Neural cell (in vitro differentiated cells): ENCODE results near the gene ABI3BP. TPM values are rescaled to one million over a fixed set of nuclear protein-coding genes. Genes with fewer than 3 reads are reported as not detected.

Experiments
- H2AFZ ChIP-seq: fragments of 200-600, 300-800 bp; sonication (generic), shearing (Covaris generic); 2 replicates; pipeline ENCODE4 v1.6.0; 2014; ENCODE audit warnings: low read depth, mild to moderate bottlenecking, antibody characterized with exemption, low read length, moderate library complexity
- H3F3A ChIP-seq: fragments of 200-600 bp; shearing (Covaris generic); 2 replicates; pipeline ENCODE4 v1.6.1; 2016; ENCODE audit warnings: mild to moderate bottlenecking, moderate library complexity, mixed read lengths, antibody characterized with exemption, low read length; ENCODE audit not compliant: insufficient read depth, poor library complexity, severe bottlenecking
- H3K27ac ChIP-seq: fragments of 200-600, 300-800 bp; sonication (generic), shearing (Covaris generic); 2 replicates; pipeline ENCODE4 v1.5.1; 2014; ENCODE audit warnings: mild to moderate bottlenecking, low read length, moderate library complexity
- H3K27me3 ChIP-seq: fragments of 300-800, 200-600 bp; sonication (generic), shearing (Covaris generic); 2 replicates; pipeline ENCODE4 v1.6.0; 2014; ENCODE audit warnings: mild to moderate bottlenecking, low read depth, low read length, moderate library complexity; ENCODE audit not compliant: insufficient read depth
- H3K36me3 ChIP-seq: fragments of 300-800, 200-600 bp; sonication (generic), shearing (Covaris generic); 2 replicates; pipeline ENCODE4 v1.5.1; 2014; ENCODE audit warnings: mild to moderate bottlenecking, antibody characterized with exemption, low read length, moderate library complexity; ENCODE audit not compliant: insufficient read depth
- H3K4me2 ChIP-seq: fragments of 300-800, 200-600 bp; sonication (generic), shearing (Covaris generic); 2 replicates; pipeline ENCODE4 v1.6.0; 2014; ENCODE audit warnings: mild to moderate bottlenecking, low read length
- H3K4me3 ChIP-seq: fragments of 300-800, 200-600 bp; sonication (generic), shearing (Covaris generic); 2 replicates; pipeline ENCODE4 v1.5.1; 2014; ENCODE audit warnings: mild to moderate bottlenecking, low read length, moderate library complexity
- H3K79me2 ChIP-seq: fragments of 200-600 bp; shearing (Covaris generic); replicated peaks from 2 replicates; pipeline ENCODE4 v1.6.0; 2014; ENCODE audit warnings: mild to moderate bottlenecking, low read length, moderate library complexity; ENCODE audit not compliant: insufficient read depth
- H3K9ac ChIP-seq: fragments of 300-800, 200-600 bp; sonication (generic), shearing (Covaris generic); 2 replicates; pipeline ENCODE4 v1.6.1; 2016; ENCODE audit warnings: mild to moderate bottlenecking, low read length, mixed read lengths
- H3K9me2 ChIP-seq: fragments of 200-600 bp; shearing (Covaris generic); 2 replicates; pipeline ENCODE4 v1.6.1; 2016; ENCODE audit warnings: mild to moderate bottlenecking, low read length, mixed read lengths; ENCODE audit not compliant: insufficient read depth
- H3K9me3 ChIP-seq: fragments of 200-600, 300-800 bp; sonication (generic), shearing (Covaris generic); 2 replicates; pipeline ENCODE4 v1.6.1; 2016; ENCODE audit warnings: mild to moderate bottlenecking, mixed run types, low read length, moderate library complexity, mixed read lengths
- H4K20me1 ChIP-seq: fragments of 200-600 bp; shearing (Covaris generic); 2 replicates; pipeline ENCODE4 v1.6.1; 2016; ENCODE audit warnings: mild to moderate bottlenecking, mixed run types; ENCODE audit not compliant: insufficient read depth
- EZH2 ChIP-seq: fragments of 200-600, 300-800 bp; shearing (Covaris generic), sonication (generic); IDR thresholded peaks from 2 replicates; pipeline ENCODE4 v1.6.1; 2014; ENCODE audit warnings: antibody characterized with exemption, low read length, borderline replicate concordance, mild to moderate bottlenecking; ENCODE audit not compliant: insufficient read depth, poor library complexity, severe bottlenecking
- MXI1 ChIP-seq: fragments of 450-650 bp; conservative IDR thresholded peaks from 2 replicates; pipeline ENCODE4 v1.6.1; 2014; ENCODE audit warnings: antibody characterized with exemption, mild to moderate bottlenecking; ENCODE audit not compliant: poor library complexity, severe bottlenecking
- RAD21 ChIP-seq: fragments of 450-650 bp; conservative IDR thresholded peaks from 2 replicates; pipeline ENCODE4 v1.6.1; 2014; ENCODE audit warnings: antibody characterized with exemption, mild to moderate bottlenecking, moderate library complexity
- SMC3 ChIP-seq: fragments of 450-650 bp; conservative IDR thresholded peaks from 2 replicates; pipeline ENCODE4 v1.6.1; 2014; ENCODE audit warnings: antibody characterized with exemption, mild to moderate bottlenecking, moderate library complexity; ENCODE audit not compliant: poor library complexity
- polyA plus RNA-seq: library from polyadenylated mRNA; depleted of rRNA; stranded (reverse); fragments of >200 nt; gene quantifications from 2 replicates; pipeline ENCODE4 v1.2.3, GENCODE V29; 2014
- TF ChIP-seq, protein P1 (sequence below): IDR thresholded peaks from 2 replicates; pipeline ENCODE4 v1.6.1; 2012; ENCODE audit warnings: borderline replicate concordance

The ABI3BP gene
- polyA plus RNA-seq, 1 donor from 2014 or later, result not detected

- H2AFZ ChIP-seq, result no peak overlapping the region
- no peaks in the 10 kb centered on the region for H3F3A ChIP-seq
- no peaks in the 10 kb centered on the region for H3K9me3 ChIP-seq
- H4K20me1 ChIP-seq, result no peaks in the 10 kb centered on the region
- H3K4me3 ChIP-seq, result no peak overlapping the region
- TF ChIP-seq EZH2 (no peak), RAD21 (no peak), SMC3 (no peak)
- TF ChIP-seq, protein P1, sequence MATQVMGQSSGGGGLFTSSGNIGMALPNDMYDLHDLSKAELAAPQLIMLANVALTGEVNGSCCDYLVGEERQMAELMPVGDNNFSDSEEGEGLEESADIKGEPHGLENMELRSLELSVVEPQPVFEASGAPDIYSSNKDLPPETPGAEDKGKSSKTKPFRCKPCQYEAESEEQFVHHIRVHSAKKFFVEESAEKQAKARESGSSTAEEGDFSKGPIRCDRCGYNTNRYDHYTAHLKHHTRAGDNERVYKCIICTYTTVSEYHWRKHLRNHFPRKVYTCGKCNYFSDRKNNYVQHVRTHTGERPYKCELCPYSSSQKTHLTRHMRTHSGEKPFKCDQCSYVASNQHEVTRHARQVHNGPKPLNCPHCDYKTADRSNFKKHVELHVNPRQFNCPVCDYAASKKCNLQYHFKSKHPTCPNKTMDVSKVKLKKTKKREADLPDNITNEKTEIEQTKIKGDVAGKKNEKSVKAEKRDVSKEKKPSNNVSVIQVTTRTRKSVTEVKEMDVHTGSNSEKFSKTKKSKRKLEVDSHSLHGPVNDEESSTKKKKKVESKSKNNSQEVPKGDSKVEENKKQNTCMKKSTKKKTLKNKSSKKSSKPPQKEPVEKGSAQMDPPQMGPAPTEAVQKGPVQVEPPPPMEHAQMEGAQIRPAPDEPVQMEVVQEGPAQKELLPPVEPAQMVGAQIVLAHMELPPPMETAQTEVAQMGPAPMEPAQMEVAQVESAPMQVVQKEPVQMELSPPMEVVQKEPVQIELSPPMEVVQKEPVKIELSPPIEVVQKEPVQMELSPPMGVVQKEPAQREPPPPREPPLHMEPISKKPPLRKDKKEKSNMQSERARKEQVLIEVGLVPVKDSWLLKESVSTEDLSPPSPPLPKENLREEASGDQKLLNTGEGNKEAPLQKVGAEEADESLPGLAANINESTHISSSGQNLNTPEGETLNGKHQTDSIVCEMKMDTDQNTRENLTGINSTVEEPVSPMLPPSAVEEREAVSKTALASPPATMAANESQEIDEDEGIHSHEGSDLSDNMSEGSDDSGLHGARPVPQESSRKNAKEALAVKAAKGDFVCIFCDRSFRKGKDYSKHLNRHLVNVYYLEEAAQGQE, result no peak
- no peaks in the 10 kb centered on the region for H3K36me3 ChIP-seq
- H3K27me3 ChIP-seq, result no peaks in the 10 kb centered on the region
- H3K9ac ChIP-seq, result no peak overlapping the region
- H3K4me2 ChIP-seq, result no peak overlapping the region
- H3K9me2 ChIP-seq, result no peaks in the 10 kb centered on the region
- no peaks in the 10 kb centered on the region for H3K79me2 ChIP-seq
- H3K27ac ChIP-seq, result no peak overlapping the region
These were observed 20.8 kb downstream of the ABI3BP start for GRCh38 chr3:100972301-100972844.

DNA sequence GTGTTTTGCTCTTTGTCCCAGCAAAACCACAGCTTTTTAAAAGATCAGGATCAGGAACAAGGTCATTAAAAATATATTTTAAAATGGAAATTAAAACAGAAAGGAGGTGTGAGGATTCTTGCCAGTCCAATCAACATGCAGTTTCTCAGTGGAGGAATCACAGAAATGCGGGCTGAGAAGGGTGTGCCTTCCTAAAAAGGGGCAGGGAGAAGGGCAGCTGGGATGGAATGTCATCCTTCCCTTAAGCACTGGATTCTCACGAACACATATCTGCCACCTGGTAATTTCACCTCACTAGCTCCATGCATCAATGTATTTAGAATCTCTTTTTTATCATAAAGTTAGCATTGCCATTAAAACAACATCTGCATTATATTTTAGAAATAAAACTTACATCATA lies 21.4 kb downstream of the ABI3BP start:
- H4K20me1 ChIP-seq, result no peaks in the 10 kb centered on the region
- no peaks in the 10 kb centered on the region for H3K79me2 ChIP-seq
- no peaks in the 10 kb centered on the region for H3K27me3 ChIP-seq
- H3F3A ChIP-seq, result no peaks in the 10 kb centered on the region
- no peak overlapping the region for H3K4me3 ChIP-seq
- no peak overlapping the region for H2AFZ ChIP-seq
- H3K27ac ChIP-seq, result no peak overlapping the region
- no peaks in the 10 kb centered on the region for H3K36me3 ChIP-seq
- H3K9me3 ChIP-seq, result no peaks in the 10 kb centered on the region
- H3K9ac ChIP-seq, result no peak overlapping the region
- TF ChIP-seq, protein P1, result no peak
- no peak for TF ChIP-seq EZH2
- H3K9me2 ChIP-seq, result no peaks in the 10 kb centered on the region
- no peak overlapping the region for H3K4me2 ChIP-seq

GRCh38 chr3:100970477-100970990 lies 22.7 kb downstream of the ABI3BP start:
- H3K9ac ChIP-seq, result no peak overlapping the region
- no peak overlapping the region for H3K4me3 ChIP-seq
- H3K27me3 ChIP-seq, result no peaks in the 10 kb centered on the region
- no peaks in the 10 kb centered on the region for H3K79me2 ChIP-seq
- no peaks in the 10 kb centered on the region for H3F3A ChIP-seq
- no peaks in the 10 kb centered on the region for H3K9me2 ChIP-seq
- H3K9me3 ChIP-seq, result no peaks in the 10 kb centered on the region
- TF ChIP-seq RAD21 (no peak), EZH2 (no peak), MXI1 (no peak)
- no peak overlapping the region for H3K27ac ChIP-seq
- no peak overlapping the region for H2AFZ ChIP-seq
- no peaks in the 10 kb centered on the region for H3K36me3 ChIP-seq
- H3K4me2 ChIP-seq, result no peak overlapping the region
- no peaks in the 10 kb centered on the region for H4K20me1 ChIP-seq
